Body of pancreas (tissue), 4 donors: Measurements from ENCODE around the gene LTBP4. TPM values are rescaled to one million over a fixed set of nuclear protein-coding genes. Genes with fewer than 3 reads are reported as not detected.
A peak's percentile ranks its signal among the peaks of the same experiment; 100 is the strongest.
"Not testable (repeated sequence)": the region's sequence is repeated elsewhere in the genome, so short reads cannot be mapped to it uniquely, and the experiment has no call there.

Experiments
- ATAC-seq: fragments of 150-250 bp; one replicate; pipeline ENCODE4 v1.9.1; 2016
- DNase-seq, 4 donors: peaks; one replicate each; pipeline ENCODE4 v3.0.0-alpha.2; 2019
- H3K27ac ChIP-seq, 4 donors: fragments of 200-600 bp; sonication (generic); 1 replicate in 3 of 4; 2 replicates in 1 of 4; pipeline versions ENCODE4 v1.5.1 to v1.6.1; 2016 to 2019; ENCODE audit warnings: mild to moderate bottlenecking in 1 of 4, mixed read lengths in 1 of 4, moderate library complexity in 1 of 4
- H3K27me3 ChIP-seq, 2 donors: fragments of 200-600 bp; sonication (generic); one replicate each; pipeline ENCODE4 v1.6.0; 2016; ENCODE audit warnings: mild to moderate bottlenecking in 1 of 2
- H3K36me3 ChIP-seq, 2 donors: fragments of 200-600 bp; sonication (generic); replicated peaks in 1 of 2; 2 replicates each; pipeline ENCODE4 v1.5.1; 2016; ENCODE audit warnings: low read depth in 2 of 2; ENCODE audit not compliant: insufficient read depth in 1 of 2
- H3K4me1 ChIP-seq: fragments of 200-600 bp; sonication (generic); one replicate; pipeline ENCODE4 v1.6.0; 2016
- H3K4me3 ChIP-seq, 2 donors: fragments of 200-600 bp; sonication (generic); 1 replicate in 1 of 2; 2 replicates in 1 of 2; pipeline ENCODE4 v1.5.1; 2016 to 2019
- H3K9me3 ChIP-seq, 3 donors: fragments of 200-600 bp; sonication (generic); 1 replicate in 2 of 3; 2 replicates in 1 of 3; pipeline ENCODE4 v1.5.1; 2016
- CTCF ChIP-seq, 7 experiments: fragments of 450-650 bp in 4 of 7; fragments of 200-600 bp in 3 of 7; sonication (generic) in 3 of 7; IDR thresholded peaks; one replicate each; pipeline ENCODE4 v1.5.1; 2016 to 2019; ENCODE audit warnings: antibody characterized with exemption in 7 of 7
- POLR2A ChIP-seq, 3 donors: fragments of 450-650 bp; IDR thresholded peaks; one replicate each; pipeline ENCODE4 v1.6.1; 2016; ENCODE audit warnings: antibody characterized with exemption in 3 of 3, mild to moderate bottlenecking in 2 of 3
- WGBS, 2 donors: methylation state at CpG; one replicate each; pipeline ENCODE4 v1.1.5; 2017; 5-methylcytosine and 5-hydroxymethylcytosine counted together
- intact Hi-C: fragments of 100-400 bp; cut with DNase I; formaldehyde crosslinking; loops from one replicate; pipeline ENCODE4 v1.15.1; 2023
- total RNA-seq, 2 donors: library from RNA; depleted of rRNA; stranded (reverse); fragments of >200 nt; gene quantifications; one replicate each; pipeline ENCODE4 v1.1.0, GENCODE V29; 2016

Gene LTBP4
- total RNA-seq, 2 donors from 2014 or later: 45.1 to 195 TPM

DNA sequence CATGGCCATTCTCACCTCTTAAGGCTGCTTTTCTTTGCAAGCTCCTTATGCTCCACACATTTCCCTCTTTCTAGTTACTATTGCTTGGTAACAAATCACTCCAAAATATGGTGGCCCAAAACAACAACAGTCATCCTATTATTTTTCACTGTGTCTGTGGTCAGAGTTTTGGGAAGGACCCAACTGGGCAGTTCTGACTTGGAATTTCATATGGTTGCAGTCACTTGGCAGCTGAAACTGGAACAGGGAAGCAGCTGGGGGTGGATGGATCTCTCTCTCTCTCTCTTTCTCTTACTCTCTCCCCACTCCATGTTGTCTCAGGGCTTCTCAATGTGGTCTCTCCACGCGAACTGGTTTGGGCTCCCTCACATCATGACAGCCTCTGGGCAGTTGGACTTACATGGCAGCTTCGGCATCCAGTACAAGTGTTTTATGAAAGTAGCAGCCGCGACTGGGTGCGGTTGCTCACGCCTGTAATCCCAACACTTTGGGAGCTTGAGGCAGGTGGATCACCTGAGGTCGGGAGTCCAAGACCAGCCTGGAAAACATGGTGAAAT is 49.7 kb downstream of the LTBP4 start:
- DNase-seq (peak in 1 of 4 donors; percentile 56), ATAC-seq (no peak)
- TF ChIP-seq CTCF (IDR thresholded peaks at IDR 0.05) (no peak), POLR2A (IDR thresholded peaks at IDR 0.05) (no peak)
- Histone ChIP-seq H3K4me3 (no peak overlapping the region), H3K27ac (no peak overlapping the region), H3K36me3 (no peaks in the 10 kb centered on the region), H3K9me3 (no peaks in the 10 kb centered on the region), H3K4me1 (peaks cover 2% of the 10 kb centered on the region), H3K27me3 (no peaks in the 10 kb centered on the region)
- WGBS, 2 donors: 81 to 82% methylated on average over 8 of the region's 8 CpGs
- intact Hi-C loops: no loop called here

DNA sequence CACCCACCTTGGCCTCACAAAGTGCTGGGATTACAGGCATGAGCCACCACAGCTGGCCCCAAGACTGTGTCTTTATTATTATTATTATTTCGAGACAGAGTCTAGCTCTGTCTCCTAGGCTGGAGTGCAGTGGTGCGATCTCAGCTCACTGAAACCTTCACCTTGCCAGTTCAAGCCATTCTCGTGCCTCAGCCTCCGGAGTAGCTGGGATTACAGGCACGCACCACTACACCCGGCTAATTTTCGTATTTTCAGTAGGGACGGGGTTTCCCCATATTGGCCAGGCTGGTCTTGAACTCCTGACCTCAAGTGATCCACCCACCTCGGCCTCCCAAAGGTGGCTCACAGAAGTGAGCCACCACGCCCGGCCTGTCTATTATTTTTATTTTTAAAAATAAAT is 51.1 kb downstream of the LTBP4 start:
- H3K27ac ChIP-seq, DNase-seq, intact Hi-C loops, H3K4me1 ChIP-seq, H3K36me3 ChIP-seq, H3K4me3 ChIP-seq, ATAC-seq, H3K27me3 ChIP-seq, H3K9me3 ChIP-seq: not testable (repeated sequence)
- 70 to 80% methylated on average over 11 of the region's 11 CpGs for WGBS, 2 donors

DNA sequence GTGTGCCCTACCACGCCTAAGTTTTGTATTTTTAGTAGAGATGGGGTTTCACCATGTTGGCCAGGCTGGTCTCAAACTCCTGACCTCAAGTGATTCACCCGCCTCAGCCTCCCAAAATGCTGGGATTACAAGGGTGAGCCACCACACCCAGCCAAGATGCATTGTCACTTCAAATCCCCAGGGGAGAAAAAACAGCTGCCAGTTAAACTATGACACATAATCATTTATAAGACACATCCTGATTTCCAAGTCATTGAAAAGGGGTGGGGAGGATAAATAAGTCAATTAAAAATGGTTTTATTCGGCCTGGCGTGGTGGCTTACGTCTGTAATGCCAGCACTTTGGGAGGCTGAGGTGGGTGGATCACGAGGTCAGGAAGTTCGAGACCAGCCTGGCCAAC is 54.5 kb downstream of the LTBP4 start:
- intact Hi-C loops, DNase-seq, H3K36me3 ChIP-seq, ATAC-seq, H3K27me3 ChIP-seq, H3K4me3 ChIP-seq, H3K9me3 ChIP-seq, H3K4me1 ChIP-seq, H3K27ac ChIP-seq: not testable (repeated sequence)
- 67 to 76% methylated on average over 7 of the region's 7 CpGs for WGBS, 2 donors

DNA sequence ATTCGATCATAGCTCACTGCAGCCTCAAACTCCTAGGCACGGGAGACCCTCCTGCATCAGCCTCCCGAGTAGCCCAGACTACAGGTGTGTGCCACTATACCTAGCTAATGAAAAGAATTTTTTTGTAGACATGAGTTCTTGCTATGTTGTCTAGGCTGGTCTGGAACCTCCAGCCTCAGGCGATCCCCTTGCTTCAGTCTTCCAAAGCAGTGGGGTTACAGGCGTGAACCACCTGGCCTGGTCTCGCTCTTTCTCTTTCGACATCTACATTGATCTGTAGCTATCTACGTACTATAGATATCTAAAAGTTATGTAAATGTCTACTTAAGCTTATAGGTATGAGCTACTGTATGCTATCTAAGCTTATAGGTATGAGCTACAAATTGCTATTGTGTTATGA is 56.9 kb downstream of the LTBP4 start:
- peaks cover 9% of the 10 kb centered on the region for H3K4me1 ChIP-seq
- H3K27me3 ChIP-seq: no peaks in the 10 kb centered on the region
- 72 to 76% methylated on average over 8 of the region's 8 CpGs for WGBS, 2 donors
- ATAC-seq (no peak), DNase-seq (no peak)
- TF ChIP-seq POLR2A (IDR thresholded peaks at IDR 0.05): no peak
- no peak overlapping the region for H3K27ac ChIP-seq
- H3K9me3 ChIP-seq: no peaks in the 10 kb centered on the region
- intact Hi-C loops: no loop called here
- no peaks in the 10 kb centered on the region for H3K36me3 ChIP-seq
- H3K4me3 ChIP-seq: no peak overlapping the region

DNA sequence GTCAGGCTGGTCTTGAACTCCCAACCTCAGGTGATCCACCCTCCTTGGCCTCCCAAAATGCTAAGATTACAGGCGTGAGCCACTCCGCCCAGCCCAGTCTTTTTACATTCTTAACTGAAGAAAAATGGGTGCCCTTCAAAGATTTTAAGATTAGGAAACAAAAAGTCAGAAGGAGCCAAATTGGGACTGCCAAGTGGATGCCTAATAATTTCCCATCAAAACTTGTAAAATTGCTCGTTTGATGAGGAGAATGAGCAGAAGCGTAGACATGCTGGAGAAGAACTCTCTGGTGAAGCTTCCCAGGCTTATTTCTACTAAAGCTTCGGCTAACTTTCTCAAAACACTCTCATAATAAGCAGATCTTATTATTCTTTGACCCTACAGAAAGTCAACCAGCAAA is 57.9 kb downstream of the LTBP4 start:
- peaks cover 17% of the 10 kb centered on the region for H3K4me1 ChIP-seq
- intact Hi-C loops: no loop called here
- H3K27me3 ChIP-seq: no peaks in the 10 kb centered on the region
- H3K27ac ChIP-seq: no peak overlapping the region
- no peaks in the 10 kb centered on the region for H3K9me3 ChIP-seq
- TF ChIP-seq CTCF (IDR thresholded peaks at IDR 0.05): no peak
- TF ChIP-seq POLR2A (IDR thresholded peaks at IDR 0.05): no peak
- no peak for DNase-seq
- no peak for ATAC-seq
- WGBS, 2 donors: 73 to 80% methylated on average over 5 of the region's 5 CpGs
- H3K36me3 ChIP-seq: no peaks in the 10 kb centered on the region
- no peak overlapping the region for H3K4me3 ChIP-seq

GRCh38 chr19:40659566-40659965 is 58.4 kb downstream of the LTBP4 start:
- intact Hi-C loops: no loop called here
- TF ChIP-seq CTCF (IDR thresholded peaks at IDR 0.05) (no peak), POLR2A (IDR thresholded peaks at IDR 0.05) (no peak)
- ATAC-seq (no peak), DNase-seq (no peak)
- Histone ChIP-seq H3K27ac (no peak overlapping the region), H3K36me3 (no peaks in the 10 kb centered on the region), H3K4me3 (no peak overlapping the region), H3K9me3 (no peaks in the 10 kb centered on the region), H3K27me3 (no peaks in the 10 kb centered on the region), H3K4me1 (peaks cover 17% of the 10 kb centered on the region)
- 52 to 67% methylated on average over 9 to 11 of the region's 11 CpGs for whole genome bisulfite sequencing, 2 donors
